GM20000 (cell line): ENCODE data around the gene ZMAT5.
"Not testable (repeated sequence)": the region's sequence is repeated elsewhere in the genome, so short reads cannot be mapped to it uniquely, and the experiment has no call there.

Source experiments
- DNase-seq: peaks from one replicate; pipeline ENCODE4 v3.0.0; 2012; ENCODE audit warnings: low spot score
- CTCF ChIP-seq: IDR thresholded peaks from 2 replicates; pipeline ENCODE4 v1.5.1; 2012; ENCODE audit warnings: mild to moderate bottlenecking, control low read depth; ENCODE audit errors: extremely low read depth, missing control alignments

The ZMAT5 gene

GRCh38 chr22:29762263-29762662, 4.5 kb downstream of the ZMAT5 start:
- TF ChIP-seq CTCF, result no peak
- DNase-seq, result no peak

- DNase-seq, result no peak
These were observed 7.8 kb downstream of the ZMAT5 start for GRCh38 chr22:29758959-29759358.

GRCh38 chr22:29758068-29758622, 8.7 kb downstream of the ZMAT5 start:
- TF ChIP-seq CTCF, result no peak
- no peak for DNase-seq

More at GRCh38 chr22:29758959-29759358, 7.8 kb downstream of the ZMAT5 start:
- no peak for TF ChIP-seq CTCF

- no peak for TF ChIP-seq CTCF
These were observed 9.7 kb downstream of the ZMAT5 start for GRCh38 chr22:29757096-29757495.

GRCh38 chr22:29756341-29756740, 10.5 kb downstream of the ZMAT5 start:
- no peak for TF ChIP-seq CTCF

More at GRCh38 chr22:29757096-29757495, 9.7 kb downstream of the ZMAT5 start:
- DNase-seq, result no peak

GRCh38 chr22:29755889-29756288, 10.9 kb downstream of the ZMAT5 start:
- no peak for TF ChIP-seq CTCF
- DNase-seq, result no peak

More at GRCh38 chr22:29756341-29756740, 10.5 kb downstream of the ZMAT5 start:
- no peak for DNase-seq

- not testable (repeated sequence) for DNase-seq
These were observed 12.0 kb downstream of the ZMAT5 start for GRCh38 chr22:29754658-29755395.
